ENCODE results near the gene RARRES1.

Gene RARRES1, protein sequence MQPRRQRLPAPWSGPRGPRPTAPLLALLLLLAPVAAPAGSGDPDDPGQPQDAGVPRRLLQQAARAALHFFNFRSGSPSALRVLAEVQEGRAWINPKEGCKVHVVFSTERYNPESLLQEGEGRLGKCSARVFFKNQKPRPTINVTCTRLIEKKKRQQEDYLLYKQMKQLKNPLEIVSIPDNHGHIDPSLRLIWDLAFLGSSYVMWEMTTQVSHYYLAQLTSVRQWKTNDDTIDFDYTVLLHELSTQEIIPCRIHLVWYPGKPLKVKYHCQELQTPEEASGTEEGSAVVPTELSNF

DNA sequence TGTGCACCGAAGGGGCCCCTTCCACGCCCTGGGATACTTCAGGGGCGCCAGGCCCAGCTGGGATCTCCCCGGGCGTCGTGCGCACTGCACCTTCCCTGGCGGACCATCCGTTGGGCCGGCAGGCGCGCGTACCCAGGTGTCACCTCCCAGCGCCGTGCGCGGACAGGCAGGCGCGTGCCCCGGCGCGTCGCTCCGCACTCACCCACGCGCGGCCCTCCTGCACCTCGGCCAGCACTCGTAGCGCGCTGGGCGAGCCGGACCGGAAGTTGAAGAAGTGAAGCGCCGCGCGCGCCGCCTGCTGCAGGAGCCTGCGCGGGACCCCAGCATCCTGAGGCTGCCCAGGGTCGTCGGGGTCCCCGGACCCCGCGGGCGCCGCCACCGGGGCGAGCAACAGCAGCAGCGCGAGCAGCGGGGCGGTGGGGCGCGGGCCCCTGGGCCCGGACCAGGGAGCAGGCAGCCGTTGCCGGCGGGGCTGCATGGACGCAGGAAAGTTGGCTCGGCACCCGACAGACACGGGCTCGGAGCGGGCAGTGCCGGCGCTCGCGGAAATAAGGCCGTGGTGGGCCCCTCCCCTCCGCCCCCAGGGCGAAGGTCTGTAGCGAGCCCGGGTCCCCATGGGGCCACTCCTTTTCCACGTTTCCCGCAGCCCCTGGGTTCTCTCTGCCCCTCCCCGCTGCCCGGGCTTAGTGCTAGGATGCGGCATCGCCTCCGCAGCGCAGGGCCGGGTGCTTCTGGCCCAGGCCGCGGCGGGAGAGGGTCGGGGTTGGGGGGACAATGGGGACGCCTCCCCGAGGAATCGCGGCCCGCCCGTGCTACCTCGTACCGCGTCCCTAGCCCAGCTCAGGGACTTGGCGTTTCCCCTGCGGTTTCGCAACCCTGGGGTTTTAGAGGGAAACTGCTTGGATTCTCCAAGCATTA lies at the start of gene RARRES1:
Gene RARRES1, minus strand, starts transcription at position 520 of the 918 bp plus-strand sequence. Its CDS starts 42 bp downstream, at position 478.
- DNase-seq (ENCODE audit: low spot score) = peak; percentile 20

DNA sequence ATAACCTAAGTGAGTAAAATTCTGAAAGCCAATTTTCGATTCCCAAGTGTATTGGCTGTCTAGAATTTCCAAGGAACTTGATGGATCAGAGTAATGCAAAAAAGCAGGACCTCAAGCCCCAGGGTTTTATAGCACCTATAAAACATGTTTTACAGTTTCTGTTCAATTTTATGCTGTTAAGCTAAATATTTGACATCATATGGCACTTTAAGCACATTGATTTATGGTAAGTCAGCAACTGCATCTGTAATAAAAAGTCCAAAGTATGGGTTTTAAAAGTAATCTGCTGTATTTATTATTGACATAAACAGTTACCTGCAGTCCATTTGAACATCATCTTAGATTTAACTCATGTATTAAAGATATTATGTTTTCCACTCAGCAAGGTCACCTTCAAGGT lies 49.6 kb upstream of the RARRES1 start:
- DNase-seq (ENCODE audit: low spot score) = no peak

DNA sequence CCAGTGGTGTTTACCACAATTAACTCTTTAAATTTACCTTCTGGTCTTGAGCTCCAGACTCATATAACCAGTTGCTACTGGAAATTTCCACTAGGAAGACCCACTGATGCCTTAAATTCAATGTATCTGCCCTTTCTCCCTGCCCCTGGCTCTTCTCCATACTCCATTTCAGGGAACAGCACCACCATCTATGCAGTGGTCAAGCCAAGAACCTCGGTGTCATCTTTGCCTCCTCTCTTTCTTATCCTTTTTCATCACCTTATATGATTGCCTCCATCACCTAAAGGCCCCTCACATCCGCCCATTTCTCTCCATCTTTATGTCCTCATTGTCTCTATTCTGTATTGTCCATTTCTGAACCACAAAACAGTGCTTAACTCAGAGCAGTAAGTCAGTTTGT lies 48.9 kb upstream of the RARRES1 start:
- DNase-seq (ENCODE audit: low spot score) = no peak

DNA sequence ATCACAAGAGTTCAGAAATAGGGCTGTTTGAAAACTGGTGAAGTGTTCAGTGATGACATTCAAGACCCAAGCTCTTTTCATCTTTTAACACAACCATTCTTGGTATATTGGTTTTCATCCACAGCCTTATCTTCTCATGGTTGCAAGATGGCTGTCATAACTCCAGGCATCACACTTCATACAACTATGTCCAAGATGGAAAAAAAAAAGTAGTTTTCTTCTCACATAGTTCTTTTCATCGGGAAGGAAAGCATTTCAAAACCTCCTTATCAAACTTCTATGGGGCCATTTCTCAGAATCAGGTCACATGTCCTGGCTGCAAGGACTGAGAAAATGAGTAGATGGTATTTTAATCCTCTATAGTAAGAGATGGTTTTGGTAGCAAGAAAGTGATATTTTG lies 48.5 kb upstream of the RARRES1 start:
- no peak for DNase-seq (ENCODE audit: low spot score)

DNA sequence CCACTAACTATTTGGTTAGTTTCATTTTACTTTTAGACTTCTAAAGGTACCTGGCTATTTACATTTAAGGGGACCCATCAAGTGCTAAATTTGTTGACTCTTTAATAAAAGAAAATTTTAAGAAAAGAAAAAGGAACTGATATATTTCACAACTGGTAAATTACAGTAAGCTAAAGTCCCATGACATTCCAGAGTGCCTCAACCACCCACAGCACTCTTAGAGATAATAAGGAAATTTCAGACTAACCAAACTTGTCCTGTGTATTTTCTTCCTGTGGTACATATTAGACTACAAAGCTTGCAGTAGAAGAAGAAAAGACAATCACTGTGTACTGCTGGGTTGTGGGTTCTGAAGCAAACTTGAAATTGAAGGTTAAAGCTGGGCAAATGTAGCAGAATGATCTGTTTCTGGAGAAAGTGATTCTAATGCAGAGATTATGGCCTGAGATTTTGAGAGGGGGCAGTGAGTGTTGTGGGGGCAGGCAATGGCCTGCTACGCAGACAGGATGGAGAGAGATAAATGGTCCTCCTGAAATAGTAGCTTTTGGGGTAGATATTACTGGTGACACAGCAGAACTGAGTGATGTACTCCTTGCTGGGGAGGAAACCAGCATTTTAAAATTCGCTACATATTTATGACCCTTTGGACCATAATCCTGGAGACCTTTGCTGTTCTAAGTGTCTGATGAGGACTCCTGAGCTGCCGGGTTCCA lies 45.1 kb upstream of the RARRES1 start:
- DNase-seq (ENCODE audit: low spot score) = no peak

DNA sequence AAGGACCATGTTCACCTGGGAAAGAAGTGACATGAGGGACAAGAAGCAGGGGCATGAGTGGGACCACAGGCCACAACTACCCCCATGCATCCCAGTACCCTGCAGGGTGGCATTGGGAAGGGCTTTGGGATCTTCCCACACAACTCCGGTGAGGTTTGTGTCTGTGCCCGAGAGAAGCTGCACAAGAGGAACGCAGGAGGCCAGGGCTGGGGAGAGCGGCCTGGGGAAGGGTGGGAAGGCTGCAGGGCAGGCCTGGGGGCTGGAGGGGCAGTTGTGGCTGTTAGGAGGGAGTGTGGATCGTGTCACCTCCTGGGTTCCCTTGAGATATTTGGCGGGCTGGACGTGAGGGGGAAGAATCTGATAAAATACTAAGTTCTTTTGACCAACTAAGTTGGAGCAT lies 44.3 kb upstream of the RARRES1 start:
- DNase-seq (ENCODE audit: low spot score) = no peak

DNA sequence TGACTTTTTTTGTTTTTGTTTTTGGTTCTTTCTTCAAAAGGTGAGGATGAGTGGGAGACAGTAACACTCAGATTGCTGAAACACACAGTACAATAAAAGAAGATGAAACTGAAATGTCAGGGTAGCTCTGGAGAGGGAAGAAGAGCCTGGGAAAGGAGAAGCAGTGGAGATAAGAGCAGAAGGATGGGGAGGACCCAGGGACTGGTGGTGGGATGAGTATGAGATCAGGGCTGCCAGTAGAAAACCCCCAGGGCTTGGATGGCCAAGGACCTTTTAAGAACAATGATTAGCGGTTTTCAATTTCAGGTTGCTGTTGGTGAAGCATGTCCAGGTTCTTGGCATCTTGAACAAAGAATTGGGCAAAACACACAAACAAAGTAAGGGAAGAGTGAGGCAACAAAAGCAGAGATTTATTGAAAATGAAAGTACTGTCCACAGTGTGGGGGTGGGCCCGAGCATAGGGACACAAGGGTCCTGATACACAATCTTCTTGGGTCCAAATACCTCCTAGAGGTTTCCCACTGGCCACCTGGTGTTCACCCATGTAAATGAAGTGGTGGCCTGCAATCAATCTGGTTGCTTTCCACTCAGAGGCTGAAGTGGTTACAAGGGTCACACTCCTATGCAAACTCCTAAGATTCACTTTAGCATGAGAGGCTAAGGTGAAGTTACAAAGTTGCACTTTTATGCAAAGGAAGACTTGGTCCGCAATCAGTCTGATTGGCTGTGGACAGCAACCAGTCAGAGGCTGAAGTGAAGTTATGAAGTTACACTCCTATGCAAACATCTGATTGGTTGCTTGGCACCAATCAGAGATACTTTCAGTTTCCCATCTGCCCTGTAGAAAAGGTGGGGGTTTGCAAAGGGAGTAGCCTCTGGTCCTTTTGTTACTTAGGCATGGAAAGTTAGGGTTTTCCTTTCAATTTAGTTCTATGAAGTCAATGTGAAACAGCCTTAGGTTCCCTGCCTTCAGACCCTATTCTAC lies 43.5 kb upstream of the RARRES1 start:
- DNase-seq (ENCODE audit: low spot score) = peak; percentile 9

DNA sequence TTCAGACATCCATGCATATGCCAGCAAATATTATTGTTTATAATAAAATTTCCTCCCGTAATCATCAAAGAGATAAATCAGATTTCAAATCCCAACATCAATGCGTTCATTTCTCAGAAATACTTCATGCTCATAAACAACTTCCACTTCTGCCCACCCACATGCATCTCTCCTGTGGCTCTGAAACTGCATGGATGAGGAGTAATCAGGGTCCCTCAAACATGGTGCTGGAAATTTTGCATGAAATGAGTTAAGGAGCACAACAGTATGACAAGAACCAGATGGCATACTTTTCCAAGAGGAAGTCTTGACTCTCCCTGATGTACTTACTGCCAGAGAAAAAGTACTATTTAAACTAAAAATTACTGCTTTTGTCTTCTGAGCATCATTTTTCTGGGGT lies 42.7 kb upstream of the RARRES1 start:
- no peak for DNase-seq (ENCODE audit: low spot score)

DNA sequence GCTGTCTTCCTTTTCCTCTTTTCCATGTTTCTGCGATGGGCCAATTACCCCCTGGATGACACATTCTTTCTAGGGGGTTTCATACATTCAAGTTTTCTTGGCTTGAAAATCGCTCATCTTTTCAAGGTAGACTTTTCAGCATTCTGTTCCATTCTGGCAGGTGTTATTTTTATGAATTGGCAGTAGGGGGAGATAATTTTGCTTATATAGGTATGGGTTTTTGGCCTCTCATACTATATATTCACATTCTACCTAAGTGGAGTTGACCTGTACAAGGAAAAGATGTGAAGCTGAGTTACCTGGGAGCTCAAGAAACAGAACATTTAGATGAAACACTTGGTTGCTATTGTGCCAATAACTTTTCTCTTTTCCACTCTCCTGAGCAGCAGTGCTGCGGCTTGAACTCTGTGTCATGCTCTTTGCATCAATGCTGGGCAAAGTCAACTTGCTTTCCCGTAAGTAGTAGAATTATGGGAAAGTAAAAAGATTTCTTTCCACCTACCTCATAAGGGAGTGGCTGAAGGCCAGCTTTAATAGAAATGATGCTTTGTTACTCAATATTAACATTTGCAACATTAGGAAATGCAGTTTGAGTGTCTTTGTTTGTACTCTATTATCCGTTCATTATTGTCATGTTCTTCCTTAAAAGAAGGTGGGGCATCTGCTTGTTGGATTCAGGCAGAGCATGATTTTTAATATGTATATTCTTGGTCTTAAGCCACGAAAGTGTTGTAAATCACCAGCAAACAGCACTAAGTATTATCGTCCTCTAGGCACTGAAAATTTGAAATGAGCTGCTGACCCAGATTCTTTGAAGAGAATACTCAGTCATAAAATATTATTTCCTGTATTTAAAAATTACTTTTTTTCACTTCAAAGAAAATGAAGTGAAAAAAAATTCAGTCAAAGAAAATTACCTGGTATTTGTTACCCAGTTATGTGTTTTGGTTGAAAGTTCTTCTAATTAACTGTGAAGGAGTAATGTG lies 41.9 kb upstream of the RARRES1 start:
- DNase-seq (ENCODE audit: low spot score) = no peak

DNA sequence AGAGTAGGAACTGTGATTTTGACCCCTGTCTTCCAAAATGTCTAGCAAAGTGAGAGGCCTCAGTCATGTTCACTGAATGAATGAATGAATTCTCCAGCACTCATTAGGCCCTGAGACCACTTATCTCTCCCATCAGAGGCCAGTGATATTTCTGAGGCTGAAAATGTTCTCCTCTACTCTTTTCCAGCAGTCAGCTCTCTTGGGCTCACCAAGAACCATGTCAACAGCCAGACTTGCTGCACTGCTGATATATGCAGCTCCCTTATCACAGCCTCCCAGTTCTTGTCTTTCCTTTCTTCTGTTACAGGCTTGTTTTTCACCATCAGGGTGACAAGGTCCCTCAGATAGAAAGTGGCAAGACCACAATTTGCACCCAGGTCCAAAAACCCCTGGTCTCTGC lies 40.9 kb upstream of the RARRES1 start:
- no peak for DNase-seq (ENCODE audit: low spot score)

DNA sequence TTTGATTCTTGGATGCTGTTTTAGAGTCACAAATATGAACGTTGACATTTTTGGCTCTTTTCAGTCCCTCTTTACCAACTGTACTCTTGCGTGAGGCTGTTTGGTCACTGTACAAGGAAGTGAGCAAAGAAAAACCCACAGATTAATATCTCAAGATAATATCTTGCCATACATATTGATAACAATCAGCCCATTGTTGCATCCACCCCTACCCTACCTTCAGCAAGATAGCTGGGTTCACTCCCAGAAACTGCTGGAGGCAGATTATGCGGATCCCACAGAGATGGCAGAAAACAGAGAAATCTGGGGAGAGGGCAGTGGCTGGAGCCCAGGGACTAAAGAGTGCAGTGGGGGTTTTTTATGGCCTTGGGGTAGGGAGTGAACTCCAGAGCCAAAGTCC lies 39.7 kb upstream of the RARRES1 start:
- DNase-seq (ENCODE audit: low spot score) = no peak

DNA sequence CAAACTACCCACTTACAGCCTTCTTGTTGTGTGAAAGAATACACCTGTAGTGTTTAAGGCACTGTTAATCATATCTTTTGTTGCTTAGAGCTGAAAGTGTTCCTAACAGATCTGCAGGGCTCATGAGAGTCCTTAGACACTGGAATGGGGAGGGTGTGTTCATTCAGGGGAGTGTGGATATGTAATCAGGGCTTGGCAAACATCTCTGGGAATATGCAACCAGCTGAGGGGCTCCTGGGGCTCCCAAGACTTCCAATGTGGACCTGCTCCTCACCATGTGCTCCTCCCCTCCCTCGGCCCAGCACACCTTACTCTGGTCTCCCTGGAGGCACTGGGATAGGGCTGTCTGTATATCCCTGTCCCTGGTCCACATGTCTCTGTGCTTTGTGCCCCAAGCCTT lies 39.3 kb upstream of the RARRES1 start:
- DNase-seq (ENCODE audit: low spot score) = no peak

DNA sequence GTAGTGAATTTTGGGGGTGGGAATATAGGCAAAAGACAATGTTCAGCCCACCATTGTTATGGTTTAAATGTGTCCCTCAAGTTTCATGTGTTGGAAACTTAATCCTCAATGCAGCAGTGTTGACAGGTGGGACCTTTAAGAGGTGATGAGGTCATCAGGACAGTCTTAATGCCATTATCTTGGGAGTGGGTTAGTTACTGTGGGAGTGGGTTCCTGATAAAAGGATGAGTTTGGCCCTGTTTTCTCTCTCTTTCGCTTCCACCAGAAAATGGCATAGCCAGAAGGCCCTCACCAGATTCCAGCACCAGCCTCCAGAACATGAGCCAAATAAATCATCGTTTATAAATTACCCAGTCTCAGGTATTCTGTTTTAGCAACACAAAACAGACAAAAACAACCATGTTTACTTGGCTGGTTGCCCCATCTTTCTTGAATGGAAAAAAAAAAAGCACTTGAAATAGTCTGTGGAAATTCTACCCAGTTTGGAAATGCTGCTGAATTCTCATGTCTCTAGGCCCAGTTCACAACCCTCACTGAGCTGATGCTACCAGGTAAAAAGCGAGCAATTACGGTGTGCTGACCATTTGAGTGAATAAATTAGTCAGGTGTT lies 38.6 kb upstream of the RARRES1 start:
- DNase-seq (ENCODE audit: low spot score) = no peak

DNA sequence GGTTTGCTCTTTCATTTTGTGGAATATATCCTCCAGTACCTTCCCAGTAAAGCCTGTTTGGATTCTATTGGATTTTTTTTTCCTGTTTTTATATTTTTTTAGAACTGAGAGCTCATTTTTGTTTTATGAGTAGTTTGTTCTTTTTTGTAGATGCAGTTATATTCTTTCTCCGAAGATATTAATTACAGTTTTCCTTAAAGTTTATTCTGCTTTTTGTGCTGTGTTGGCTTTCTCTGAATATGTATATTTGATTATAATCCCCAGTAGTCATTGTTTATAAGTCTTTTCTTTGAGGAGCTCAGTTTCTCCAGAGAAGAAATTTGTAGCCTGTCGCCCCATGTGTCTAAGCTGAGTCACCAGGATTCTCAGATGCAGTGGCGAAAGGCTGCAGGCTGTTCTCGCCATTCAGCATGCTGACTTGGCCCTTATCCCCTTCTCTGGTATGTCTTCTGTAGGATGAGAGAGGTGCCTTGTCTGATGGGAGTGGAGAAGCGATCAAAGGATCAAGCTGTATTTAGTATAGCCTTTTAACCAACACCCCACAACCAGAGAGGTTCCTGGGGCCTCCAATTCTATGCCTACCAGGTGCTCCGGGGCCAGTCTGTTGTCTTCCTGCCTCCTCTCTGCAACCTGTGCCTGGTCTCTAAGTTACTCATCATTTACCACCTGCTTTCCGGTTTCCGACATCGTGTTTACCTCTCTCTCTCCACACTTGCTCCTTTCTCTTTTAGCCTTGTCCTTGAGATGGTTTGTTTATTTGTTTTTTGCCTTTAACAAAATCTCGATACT lies 37.9 kb upstream of the RARRES1 start:
- no peak for DNase-seq (ENCODE audit: low spot score)

DNA sequence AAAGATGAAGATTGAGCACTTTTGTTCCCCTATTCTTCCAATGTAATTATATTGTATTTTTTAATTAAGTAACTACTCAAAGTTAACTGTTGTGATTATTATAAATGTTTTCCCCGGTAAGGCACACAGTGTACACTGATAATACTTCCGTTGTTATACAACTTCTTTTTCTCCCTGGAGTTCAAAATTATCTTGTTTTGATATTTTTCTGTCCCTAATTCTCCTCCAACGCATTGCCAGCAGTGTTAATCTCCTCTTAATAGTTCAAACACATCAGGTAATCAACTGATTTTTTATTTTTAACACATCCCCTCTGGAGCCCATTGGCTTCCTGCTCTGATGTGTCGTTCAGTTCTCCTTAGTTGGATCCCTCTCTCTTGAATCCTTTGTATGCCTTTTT lies 37.3 kb upstream of the RARRES1 start:
- DNase-seq (ENCODE audit: low spot score) = no peak

DNA sequence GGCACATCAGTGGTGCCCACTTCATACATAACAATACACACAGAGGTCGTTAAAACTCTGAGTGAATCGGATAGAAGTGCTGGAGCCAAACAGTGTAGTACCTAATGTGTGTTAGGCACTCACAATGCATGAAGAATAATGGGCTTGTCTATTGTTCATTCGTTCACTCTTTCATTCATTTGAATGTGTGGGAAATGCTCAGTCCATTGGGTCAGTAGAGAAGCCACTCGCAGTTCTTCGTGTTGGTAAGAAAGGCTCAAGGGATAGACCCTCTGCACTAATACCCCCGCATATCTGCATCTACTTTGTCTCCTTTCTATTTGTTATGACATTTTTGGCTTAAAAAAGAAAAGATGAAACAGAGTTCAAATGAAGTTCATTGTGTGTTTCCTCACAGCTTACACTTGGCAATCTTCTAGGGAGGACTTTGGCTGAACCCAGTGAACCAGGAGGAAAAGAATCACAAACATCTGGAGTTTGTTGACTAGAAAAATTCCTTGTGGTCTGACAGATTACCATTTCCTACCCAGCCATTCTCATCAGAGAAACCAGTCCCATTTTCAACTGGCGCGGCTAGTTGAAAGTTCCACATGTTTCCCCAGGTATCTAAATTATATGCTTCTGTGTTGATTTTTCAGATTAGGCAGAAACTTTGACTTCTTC lies 36.8 kb upstream of the RARRES1 start:
- DNase-seq (ENCODE audit: low spot score) = no peak

DNA sequence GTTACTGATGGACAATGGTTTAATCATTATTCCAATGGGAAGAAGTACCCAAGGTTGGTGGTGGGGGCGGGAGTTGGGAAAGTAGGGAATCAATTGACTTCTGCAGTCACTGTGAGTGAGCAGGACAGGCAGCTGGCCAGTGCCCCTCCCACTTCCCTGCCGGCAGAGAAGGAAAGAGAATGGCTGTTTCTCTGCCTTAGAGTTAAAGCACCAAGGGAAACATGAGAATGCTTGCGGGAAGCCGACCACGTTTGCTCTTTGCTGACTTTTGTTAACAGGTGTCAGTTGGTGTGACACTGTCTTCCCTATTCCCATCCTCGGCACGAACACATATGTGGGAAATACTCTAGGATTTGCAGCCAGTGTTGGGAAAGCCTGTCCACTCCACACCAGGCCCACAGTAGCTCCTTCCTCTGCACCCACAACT lies 36.1 kb upstream of the RARRES1 start:
- no peak for DNase-seq (ENCODE audit: low spot score)

DNA sequence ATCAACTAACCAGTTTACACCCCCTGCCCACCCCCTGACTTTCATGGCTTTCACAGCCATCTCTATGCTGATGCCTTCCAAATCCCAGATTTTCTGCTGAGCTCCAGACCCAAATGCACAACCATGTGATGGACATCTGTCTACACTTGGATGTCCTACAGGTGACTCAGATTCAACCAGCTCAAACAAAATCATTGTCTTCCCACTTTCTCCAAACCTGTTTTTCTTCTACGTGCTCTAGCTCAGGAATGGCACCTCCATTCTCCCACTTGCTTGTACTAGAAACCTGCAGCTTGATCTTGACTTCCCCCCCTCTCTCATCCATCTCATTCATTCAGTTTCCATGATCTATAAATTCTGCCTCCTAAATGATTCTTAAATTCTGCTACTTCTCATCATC lies 34.1 kb upstream of the RARRES1 start:
- no peak for DNase-seq (ENCODE audit: low spot score)
